WTC11 (cell line): ENCODE data around the gene BMP6. TPM values are rescaled to one million over a fixed set of nuclear protein-coding genes. Genes with fewer than 3 reads are reported as not detected.

Experiments
- ATAC-seq: fragments of 200-7000 bp; cut with Tn5 transposase; 2 replicates; pipeline ENCODE4 v1.10.0; 2021; ENCODE audit warnings: mild to moderate bottlenecking, moderate library complexity
- CTCF ChIA-PET: fragments of 300-600 bp; sonication (Branson Sonifier 250); formaldehyde crosslinking; loops from one replicate; lab custom pipeline; 2021; ENCODE audit warnings: antibody characterized with exemption; lab: Charles Lee
- POLR2A ChIA-PET: fragments of 350-600 bp; sonication (Branson Sonifier 250); formaldehyde crosslinking; loops from one replicate; lab custom pipeline; 2021; ENCODE audit warnings: antibody characterized with exemption; lab: Charles Lee
- DNase-seq: peaks from one replicate; pipeline ENCODE4 v3.0.0; 2021; ENCODE audit warnings: low spot score
- H3K27ac Mint-ChIP-seq: 2 replicates; pipeline ENCODE4 v1.8.0; 2021; ENCODE audit warnings: mixed read lengths
- H3K27me3 Mint-ChIP-seq: 2 replicates; pipeline ENCODE4 v1.8.0; 2021; ENCODE audit warnings: low read depth, mild to moderate bottlenecking, moderate library complexity, mixed read lengths
- H3K36me3 Mint-ChIP-seq: 2 replicates; pipeline ENCODE4 v1.8.0; 2021; ENCODE audit warnings: mixed read lengths
- H3K4me1 Mint-ChIP-seq: 2 replicates; pipeline ENCODE4 v1.8.0; 2022; ENCODE audit warnings: mixed read lengths
- H3K4me3 Mint-ChIP-seq: 2 replicates; pipeline ENCODE4 v1.8.0; 2021; ENCODE audit warnings: mild to moderate bottlenecking, moderate library complexity, mixed read lengths
- H3K9me3 Mint-ChIP-seq: 2 replicates; pipeline ENCODE4 v1.8.0; 2021; ENCODE audit warnings: mixed read lengths
- CREM ChIP-seq: sonication (generic); formaldehyde crosslinking; IDR thresholded peaks from 2 replicates; pipeline ENCODE4 v1.8.1; 2022; ENCODE audit warnings: mild to moderate bottlenecking, missing genetic modification reagents, moderate library complexity
- ESRRA ChIP-seq: sonication (generic); formaldehyde crosslinking; IDR thresholded peaks from 2 replicates; pipeline ENCODE4 v1.8.1; 2022; ENCODE audit warnings: mild to moderate bottlenecking, missing genetic modification reagents, borderline replicate concordance
- FOXP1 ChIP-seq: sonication (generic); formaldehyde crosslinking; IDR thresholded peaks from 2 replicates; pipeline ENCODE4 v1.8.0; 2022; ENCODE audit warnings: missing genetic modification reagents, mild to moderate bottlenecking, moderate library complexity, borderline replicate concordance
- GTF2I ChIP-seq: fragments of 250-450 bp; sonication (Bioruptor Pico); conservative IDR thresholded peaks from 2 replicates; pipeline ENCODE4 v1.4.0; 2021; ENCODE audit warnings: mild to moderate bottlenecking
- HMGA2 ChIP-seq: fragments of 250-450 bp; sonication (Bioruptor Pico); IDR thresholded peaks from 2 replicates; pipeline ENCODE4 v1.4.0; 2021; ENCODE audit warnings: mild to moderate bottlenecking, moderate library complexity
- MYBL2 ChIP-seq: sonication (generic); formaldehyde crosslinking; IDR thresholded peaks from 2 replicates; pipeline ENCODE4 v1.8.1; 2023; ENCODE audit warnings: mild to moderate bottlenecking, moderate library complexity, missing genetic modification reagents
- NR3C1 ChIP-seq: sonication (generic); formaldehyde crosslinking; conservative IDR thresholded peaks from 2 replicates; pipeline ENCODE4 v1.8.1; 2023; ENCODE audit warnings: low read depth, mild to moderate bottlenecking, missing genetic modification reagents
- TEAD1 ChIP-seq: sonication (generic); formaldehyde crosslinking; IDR thresholded peaks from 2 replicates; pipeline ENCODE4 v1.8.0; 2022; ENCODE audit warnings: mild to moderate bottlenecking, missing genetic modification reagents
- ZNF317 ChIP-seq: sonication (generic); formaldehyde crosslinking; IDR thresholded peaks from 2 replicates; pipeline ENCODE4 v1.8.1; 2023; ENCODE audit warnings: low read depth, mild to moderate bottlenecking, moderate library complexity, missing genetic modification reagents, borderline replicate concordance
- ZNF416 ChIP-seq: fragments of 250-450 bp; sonication (Bioruptor Pico); IDR thresholded peaks from 2 replicates; pipeline ENCODE4 v1.9.0; 2021; ENCODE audit warnings: mild to moderate bottlenecking, inconsistent platforms
- ZNF423 ChIP-seq: fragments of 250-450 bp; sonication (Bioruptor Pico); IDR thresholded peaks from 2 replicates; pipeline ENCODE4 v2.1.2; 2022; ENCODE audit warnings: mild to moderate bottlenecking, moderate library complexity
- total RNA-seq: library from RNA; stranded (reverse); gene quantifications from 3 replicates; pipeline ENCODE4 v1.2.3, GENCODE V29; 2021
- TF ChIP-seq, protein P1 (sequence below): sonication (generic); formaldehyde crosslinking; IDR thresholded peaks from 2 replicates; pipeline ENCODE4 v1.8.0; 2022; ENCODE audit warnings: mild to moderate bottlenecking, missing genetic modification reagents
- TF ChIP-seq, protein P2 (sequence below): sonication (generic); formaldehyde crosslinking; IDR thresholded peaks from 2 replicates; pipeline ENCODE4 v1.8.0; 2022; ENCODE audit warnings: mild to moderate bottlenecking, missing genetic modification reagents
- TF ChIP-seq, protein P3 (sequence below): fragments of 250-450 bp; sonication (Bioruptor Pico); IDR thresholded peaks from 2 replicates; pipeline ENCODE4 v1.8.0; 2021; ENCODE audit warnings: mild to moderate bottlenecking
- TF ChIP-seq, protein P4 (sequence below): sonication (generic); formaldehyde crosslinking; conservative IDR thresholded peaks from 2 replicates; pipeline ENCODE4 v1.8.1; 2023; ENCODE audit warnings: mild to moderate bottlenecking, low read depth, missing genetic modification reagents, moderate library complexity
- TF ChIP-seq, protein P5 (sequence below): sonication (generic); formaldehyde crosslinking; IDR thresholded peaks from 2 replicates; pipeline ENCODE4 v1.8.1; 2022; ENCODE audit warnings: low read depth, missing genetic modification reagents, borderline replicate concordance
- TF ChIP-seq, protein P6 (sequence below): sonication (generic); formaldehyde crosslinking; IDR thresholded peaks from 2 replicates; pipeline ENCODE4 v1.8.0; 2022; ENCODE audit warnings: missing genetic modification reagents

The BMP6 gene
- total RNA-seq, 1 experiment from 2014 or later = 1.0 TPM

DNA sequence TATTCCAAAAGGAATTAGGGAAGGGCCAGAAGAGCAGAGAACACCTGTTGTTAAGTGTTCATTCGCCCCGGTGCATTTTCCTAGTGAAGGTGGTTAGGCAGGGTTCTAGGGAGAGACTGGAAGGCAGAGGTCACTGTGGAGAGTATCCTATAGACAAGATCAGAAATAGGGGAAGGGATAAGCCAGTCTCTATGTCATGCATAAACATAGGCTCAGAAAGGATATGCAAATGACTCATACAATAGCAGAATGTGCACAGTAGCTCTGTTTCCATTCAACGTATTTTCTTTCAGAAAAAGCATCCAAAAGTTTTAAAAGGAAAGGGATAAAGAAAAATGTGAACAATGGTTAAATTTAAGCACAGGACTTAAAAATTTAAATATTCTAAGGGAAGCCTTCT lies 47.4 kb downstream of the BMP6 start:
- Mint-ChIP-seq H3K27me3 (no peaks in the 10 kb centered on the region), H3K36me3 (no peaks in the 10 kb centered on the region), H3K4me1 (peaks cover 40% of the 10 kb centered on the region), H3K27ac (no peak overlapping the region)
- POLR2A ChIA-PET = no interaction called here
- TF ChIP-seq, protein P1, sequence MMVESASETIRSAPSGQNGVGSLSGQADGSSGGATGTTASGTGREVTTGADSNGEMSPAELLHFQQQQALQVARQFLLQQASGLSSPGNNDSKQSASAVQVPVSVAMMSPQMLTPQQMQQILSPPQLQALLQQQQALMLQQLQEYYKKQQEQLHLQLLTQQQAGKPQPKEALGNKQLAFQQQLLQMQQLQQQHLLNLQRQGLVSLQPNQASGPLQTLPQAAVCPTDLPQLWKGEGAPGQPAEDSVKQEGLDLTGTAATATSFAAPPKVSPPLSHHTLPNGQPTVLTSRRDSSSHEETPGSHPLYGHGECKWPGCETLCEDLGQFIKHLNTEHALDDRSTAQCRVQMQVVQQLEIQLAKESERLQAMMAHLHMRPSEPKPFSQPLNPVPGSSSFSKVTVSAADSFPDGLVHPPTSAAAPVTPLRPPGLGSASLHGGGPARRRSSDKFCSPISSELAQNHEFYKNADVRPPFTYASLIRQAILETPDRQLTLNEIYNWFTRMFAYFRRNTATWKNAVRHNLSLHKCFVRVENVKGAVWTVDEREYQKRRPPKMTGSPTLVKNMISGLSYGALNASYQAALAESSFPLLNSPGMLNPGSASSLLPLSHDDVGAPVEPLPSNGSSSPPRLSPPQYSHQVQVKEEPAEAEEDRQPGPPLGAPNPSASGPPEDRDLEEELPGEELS = no peak
- TF ChIP-seq, protein P2, sequence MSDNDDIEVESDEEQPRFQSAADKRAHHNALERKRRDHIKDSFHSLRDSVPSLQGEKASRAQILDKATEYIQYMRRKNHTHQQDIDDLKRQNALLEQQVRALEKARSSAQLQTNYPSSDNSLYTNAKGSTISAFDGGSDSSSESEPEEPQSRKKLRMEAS (CRISPR knock-in tag) = no peak
- TF ChIP-seq ESRRA (no peak), FOXP1 (CRISPR knock-in tag) (no peak), MYBL2 (CRISPR knock-in tag) (no peak), TEAD1 (CRISPR knock-in tag) (no peak), ZNF423 (CRISPR knock-in tag) (no peak), HMGA2 (CRISPR knock-in tag) (no peak), GTF2I (CRISPR knock-in tag) (no peak), ZNF317 (CRISPR knock-in tag) (no peak), NR3C1 (CRISPR knock-in tag) (no peak), CREM (CRISPR knock-in tag) (no peak)
- TF ChIP-seq, protein P3, sequence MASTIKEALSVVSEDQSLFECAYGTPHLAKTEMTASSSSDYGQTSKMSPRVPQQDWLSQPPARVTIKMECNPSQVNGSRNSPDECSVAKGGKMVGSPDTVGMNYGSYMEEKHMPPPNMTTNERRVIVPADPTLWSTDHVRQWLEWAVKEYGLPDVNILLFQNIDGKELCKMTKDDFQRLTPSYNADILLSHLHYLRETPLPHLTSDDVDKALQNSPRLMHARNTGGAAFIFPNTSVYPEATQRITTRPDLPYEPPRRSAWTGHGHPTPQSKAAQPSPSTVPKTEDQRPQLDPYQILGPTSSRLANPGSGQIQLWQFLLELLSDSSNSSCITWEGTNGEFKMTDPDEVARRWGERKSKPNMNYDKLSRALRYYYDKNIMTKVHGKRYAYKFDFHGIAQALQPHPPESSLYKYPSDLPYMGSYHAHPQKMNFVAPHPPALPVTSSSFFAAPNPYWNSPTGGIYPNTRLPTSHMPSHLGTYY = no peak
- TF ChIP-seq, protein P4, sequence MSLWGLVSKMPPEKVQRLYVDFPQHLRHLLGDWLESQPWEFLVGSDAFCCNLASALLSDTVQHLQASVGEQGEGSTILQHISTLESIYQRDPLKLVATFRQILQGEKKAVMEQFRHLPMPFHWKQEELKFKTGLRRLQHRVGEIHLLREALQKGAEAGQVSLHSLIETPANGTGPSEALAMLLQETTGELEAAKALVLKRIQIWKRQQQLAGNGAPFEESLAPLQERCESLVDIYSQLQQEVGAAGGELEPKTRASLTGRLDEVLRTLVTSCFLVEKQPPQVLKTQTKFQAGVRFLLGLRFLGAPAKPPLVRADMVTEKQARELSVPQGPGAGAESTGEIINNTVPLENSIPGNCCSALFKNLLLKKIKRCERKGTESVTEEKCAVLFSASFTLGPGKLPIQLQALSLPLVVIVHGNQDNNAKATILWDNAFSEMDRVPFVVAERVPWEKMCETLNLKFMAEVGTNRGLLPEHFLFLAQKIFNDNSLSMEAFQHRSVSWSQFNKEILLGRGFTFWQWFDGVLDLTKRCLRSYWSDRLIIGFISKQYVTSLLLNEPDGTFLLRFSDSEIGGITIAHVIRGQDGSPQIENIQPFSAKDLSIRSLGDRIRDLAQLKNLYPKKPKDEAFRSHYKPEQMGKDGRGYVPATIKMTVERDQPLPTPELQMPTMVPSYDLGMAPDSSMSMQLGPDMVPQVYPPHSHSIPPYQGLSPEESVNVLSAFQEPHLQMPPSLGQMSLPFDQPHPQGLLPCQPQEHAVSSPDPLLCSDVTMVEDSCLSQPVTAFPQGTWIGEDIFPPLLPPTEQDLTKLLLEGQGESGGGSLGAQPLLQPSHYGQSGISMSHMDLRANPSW (CRISPR knock-in tag) = no peak
- TF ChIP-seq, all 79 proteins: peak for 0
- Mint-ChIP-seq H3K9me3 (no peaks in the 10 kb centered on the region), H3K4me3 (no peak overlapping the region)
- no peak for ATAC-seq
- DNase-seq = no peak
- CTCF ChIA-PET = no interaction called here

DNA sequence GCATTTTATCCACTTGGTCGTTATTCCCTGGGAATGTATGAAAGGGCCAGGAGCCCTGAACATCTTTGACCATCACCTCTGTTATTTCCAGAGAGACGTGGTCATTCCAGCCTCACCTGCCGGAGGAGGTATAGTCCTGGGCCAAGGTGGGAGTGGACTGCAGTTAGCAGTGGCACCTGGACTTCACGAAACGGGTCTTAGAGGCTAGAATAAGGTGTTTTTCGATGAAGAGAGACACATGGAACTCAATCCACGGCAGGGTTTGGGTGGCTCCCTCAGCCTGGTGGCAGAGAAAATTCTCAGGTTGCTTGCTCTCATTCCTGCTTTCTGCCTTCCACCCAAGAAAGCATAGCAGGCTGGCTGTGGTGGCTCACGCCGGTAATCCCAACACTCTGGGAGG lies 48.0 kb downstream of the BMP6 start:
- Mint-ChIP-seq H3K27me3 (no peaks in the 10 kb centered on the region), H3K36me3 (no peaks in the 10 kb centered on the region), H3K4me3 (no peak overlapping the region), H3K27ac (no peak overlapping the region), H3K9me3 (no peaks in the 10 kb centered on the region), H3K4me1 (peaks cover 34% of the 10 kb centered on the region)
- ChIA-PET CTCF (no interaction called here), POLR2A (no interaction called here)
- ATAC-seq (no peak), DNase-seq (no peak)
- TF ChIP-seq, protein P5, sequence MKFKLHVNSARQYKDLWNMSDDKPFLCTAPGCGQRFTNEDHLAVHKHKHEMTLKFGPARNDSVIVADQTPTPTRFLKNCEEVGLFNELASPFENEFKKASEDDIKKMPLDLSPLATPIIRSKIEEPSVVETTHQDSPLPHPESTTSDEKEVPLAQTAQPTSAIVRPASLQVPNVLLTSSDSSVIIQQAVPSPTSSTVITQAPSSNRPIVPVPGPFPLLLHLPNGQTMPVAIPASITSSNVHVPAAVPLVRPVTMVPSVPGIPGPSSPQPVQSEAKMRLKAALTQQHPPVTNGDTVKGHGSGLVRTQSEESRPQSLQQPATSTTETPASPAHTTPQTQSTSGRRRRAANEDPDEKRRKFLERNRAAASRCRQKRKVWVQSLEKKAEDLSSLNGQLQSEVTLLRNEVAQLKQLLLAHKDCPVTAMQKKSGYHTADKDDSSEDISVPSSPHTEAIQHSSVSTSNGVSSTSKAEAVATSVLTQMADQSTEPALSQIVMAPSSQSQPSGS (CRISPR knock-in tag) = no peak
- TF ChIP-seq NR3C1 (CRISPR knock-in tag) (no peak), ZNF416 (CRISPR knock-in tag) (no peak)
- TF ChIP-seq, protein P6, sequence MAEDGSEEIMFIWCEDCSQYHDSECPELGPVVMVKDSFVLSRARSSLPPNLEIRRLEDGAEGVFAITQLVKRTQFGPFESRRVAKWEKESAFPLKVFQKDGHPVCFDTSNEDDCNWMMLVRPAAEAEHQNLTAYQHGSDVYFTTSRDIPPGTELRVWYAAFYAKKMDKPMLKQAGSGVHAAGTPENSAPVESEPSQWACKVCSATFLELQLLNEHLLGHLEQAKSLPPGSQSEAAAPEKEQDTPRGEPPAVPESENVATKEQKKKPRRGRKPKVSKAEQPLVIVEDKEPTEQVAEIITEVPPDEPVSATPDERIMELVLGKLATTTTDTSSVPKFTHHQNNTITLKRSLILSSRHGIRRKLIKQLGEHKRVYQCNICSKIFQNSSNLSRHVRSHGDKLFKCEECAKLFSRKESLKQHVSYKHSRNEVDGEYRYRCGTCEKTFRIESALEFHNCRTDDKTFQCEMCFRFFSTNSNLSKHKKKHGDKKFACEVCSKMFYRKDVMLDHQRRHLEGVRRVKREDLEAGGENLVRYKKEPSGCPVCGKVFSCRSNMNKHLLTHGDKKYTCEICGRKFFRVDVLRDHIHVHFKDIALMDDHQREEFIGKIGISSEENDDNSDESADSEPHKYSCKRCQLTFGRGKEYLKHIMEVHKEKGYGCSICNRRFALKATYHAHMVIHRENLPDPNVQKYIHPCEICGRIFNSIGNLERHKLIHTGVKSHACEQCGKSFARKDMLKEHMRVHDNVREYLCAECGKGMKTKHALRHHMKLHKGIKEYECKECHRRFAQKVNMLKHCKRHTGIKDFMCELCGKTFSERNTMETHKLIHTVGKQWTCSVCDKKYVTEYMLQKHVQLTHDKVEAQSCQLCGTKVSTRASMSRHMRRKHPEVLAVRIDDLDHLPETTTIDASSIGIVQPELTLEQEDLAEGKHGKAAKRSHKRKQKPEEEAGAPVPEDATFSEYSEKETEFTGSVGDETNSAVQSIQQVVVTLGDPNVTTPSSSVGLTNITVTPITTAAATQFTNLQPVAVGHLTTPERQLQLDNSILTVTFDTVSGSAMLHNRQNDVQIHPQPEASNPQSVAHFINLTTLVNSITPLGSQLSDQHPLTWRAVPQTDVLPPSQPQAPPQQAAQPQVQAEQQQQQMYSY (CRISPR knock-in tag) = peak; percentile 89
- TF ChIP-seq, protein P1 = no peak
